ENCODE results near the gene TCF15. TPM values are rescaled to one million over a fixed set of nuclear protein-coding genes. Genes with fewer than 3 reads are reported as not detected.

The TCF15 gene
- polyA plus RNA-seq, 3 donors = not detected

DNA sequence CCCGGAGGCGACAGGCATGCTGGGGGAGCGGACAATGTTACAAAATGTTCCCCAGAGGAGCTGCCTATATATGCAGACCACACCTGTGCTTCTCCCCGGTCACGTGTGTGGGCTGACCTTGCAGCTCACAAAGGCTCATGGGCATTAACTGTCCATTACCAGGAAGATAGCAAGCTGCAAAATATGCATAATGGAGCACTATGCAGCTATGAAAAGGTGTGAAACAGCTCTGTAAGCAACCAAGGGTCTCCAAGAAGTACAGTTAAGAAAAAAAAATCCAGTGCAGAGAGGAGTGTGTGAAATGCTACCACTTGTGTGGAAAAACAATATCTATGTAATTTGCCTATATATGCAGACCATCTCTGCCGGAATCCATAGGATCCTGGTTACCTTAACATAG is 9.4 kb downstream of the TCF15 start:
- no peaks in the 10 kb centered on the region for H4K20me1 ChIP-seq (ENCODE audit: insufficient read depth, low read length)
- Mint-ChIP-seq H3K36me3 (no peaks in the 10 kb centered on the region), H3K4me1 (no peaks in the 10 kb centered on the region), H3K27me3 (ENCODE audit: low read depth in 3 of 3) (peaks cover 0 to 6% (median 2%) of the 10 kb centered on the region in 3 donors), H3K4me3 (no peak overlapping the region), H3K27ac (no peak overlapping the region), H3K9me3 (no peaks in the 10 kb centered on the region)
- TF ChIP-seq, protein P1, sequence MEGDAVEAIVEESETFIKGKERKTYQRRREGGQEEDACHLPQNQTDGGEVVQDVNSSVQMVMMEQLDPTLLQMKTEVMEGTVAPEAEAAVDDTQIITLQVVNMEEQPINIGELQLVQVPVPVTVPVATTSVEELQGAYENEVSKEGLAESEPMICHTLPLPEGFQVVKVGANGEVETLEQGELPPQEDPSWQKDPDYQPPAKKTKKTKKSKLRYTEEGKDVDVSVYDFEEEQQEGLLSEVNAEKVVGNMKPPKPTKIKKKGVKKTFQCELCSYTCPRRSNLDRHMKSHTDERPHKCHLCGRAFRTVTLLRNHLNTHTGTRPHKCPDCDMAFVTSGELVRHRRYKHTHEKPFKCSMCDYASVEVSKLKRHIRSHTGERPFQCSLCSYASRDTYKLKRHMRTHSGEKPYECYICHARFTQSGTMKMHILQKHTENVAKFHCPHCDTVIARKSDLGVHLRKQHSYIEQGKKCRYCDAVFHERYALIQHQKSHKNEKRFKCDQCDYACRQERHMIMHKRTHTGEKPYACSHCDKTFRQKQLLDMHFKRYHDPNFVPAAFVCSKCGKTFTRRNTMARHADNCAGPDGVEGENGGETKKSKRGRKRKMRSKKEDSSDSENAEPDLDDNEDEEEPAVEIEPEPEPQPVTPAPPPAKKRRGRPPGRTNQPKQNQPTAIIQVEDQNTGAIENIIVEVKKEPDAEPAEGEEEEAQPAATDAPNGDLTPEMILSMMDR (IDR thresholded peaks at IDR 0.05) = no peak
- intact Hi-C loops (cut with micrococcal nuclease) = no loop called here
- no peak overlapping the region for H3K4me3 ChIP-seq (replicated peaks in 1 of 3; ENCODE audit: low read depth in 2 of 3, low read length in 3 of 3)
- no peak overlapping the region for H2AFZ ChIP-seq (ENCODE audit: insufficient read depth, low read depth, low read length, poor library complexity, severe bottlenecking)
- no peaks in the 10 kb centered on the region for H3K36me3 ChIP-seq (replicated peaks in 1 of 2; ENCODE audit: control insufficient read depth in 1 of 2, insufficient read depth in 2 of 2, low read length in 2 of 2)
- no peaks in the 10 kb centered on the region for H3K4me1 ChIP-seq (ENCODE audit: control insufficient read depth in 1 of 2, insufficient read depth in 2 of 2, low read length in 2 of 2)
- WGBS (ENCODE audit: insufficient coverage) = 100% methylated on average over 5 of the region's 6 CpGs
- H3K79me2 ChIP-seq (ENCODE audit: insufficient read depth, low read length) = no peaks in the 10 kb centered on the region
- no peaks in the 10 kb centered on the region for H3K27me3 ChIP-seq (ENCODE audit: control insufficient read depth in 2 of 2, insufficient read depth in 2 of 2, low read length in 2 of 2)
- no peak for DNase-seq
- no peak overlapping the region for H3K27ac ChIP-seq (ENCODE audit: low read depth in 1 of 2, low read length in 2 of 2)
- H3K9ac ChIP-seq (ENCODE audit: insufficient read depth, low read length, poor library complexity, severe bottlenecking) = no peak overlapping the region
- no peak overlapping the region for H3K4me2 ChIP-seq (replicated peaks; ENCODE audit: extremely low read depth, low read length, poor library complexity, severe bottlenecking)
- H3K9me3 ChIP-seq (replicated peaks in 1 of 2; ENCODE audit: control insufficient read depth in 1 of 2, insufficient read depth in 1 of 2, low read length in 2 of 2) = no peaks in the 10 kb centered on the region

DNA sequence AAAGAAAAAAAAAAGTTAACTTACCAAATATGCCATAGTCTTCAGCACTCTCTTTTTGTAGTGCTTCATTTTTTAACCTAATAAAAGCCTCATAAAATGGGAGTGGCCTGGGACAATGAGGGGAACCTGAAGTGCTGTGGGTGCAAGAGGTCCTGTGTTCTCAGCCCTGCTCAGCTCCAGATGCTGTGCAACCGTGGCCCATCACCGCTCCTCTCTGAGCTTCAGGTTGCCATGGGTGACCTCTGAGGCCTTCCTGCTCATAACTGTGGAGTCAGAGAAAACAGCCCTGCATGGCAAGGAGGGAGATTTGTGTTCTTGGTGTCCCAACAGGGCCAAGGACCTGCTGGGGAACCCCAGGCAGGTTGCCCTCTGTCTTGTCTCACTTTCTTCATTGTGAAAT is 10.0 kb downstream of the TCF15 start:
- H3K4me3 ChIP-seq (replicated peaks in 1 of 3; ENCODE audit: low read depth in 2 of 3, low read length in 3 of 3) = no peak overlapping the region
- no peaks in the 10 kb centered on the region for H3K4me1 Mint-ChIP-seq
- H3K4me2 ChIP-seq (replicated peaks; ENCODE audit: extremely low read depth, low read length, poor library complexity, severe bottlenecking) = no peak overlapping the region
- H3K9ac ChIP-seq (ENCODE audit: insufficient read depth, low read length, poor library complexity, severe bottlenecking) = no peak overlapping the region
- H3K27ac Mint-ChIP-seq = no peak overlapping the region
- H3K27me3 Mint-ChIP-seq (ENCODE audit: low read depth in 3 of 3) = peaks cover 0 to 9% (median 2%) of the 10 kb centered on the region in 3 donors
- no peaks in the 10 kb centered on the region for H3K9me3 ChIP-seq (replicated peaks in 1 of 2; ENCODE audit: control insufficient read depth in 1 of 2, insufficient read depth in 1 of 2, low read length in 2 of 2)
- H3K36me3 Mint-ChIP-seq = no peaks in the 10 kb centered on the region
- DNase-seq = no peak
- no peaks in the 10 kb centered on the region for H3K36me3 ChIP-seq (replicated peaks in 1 of 2; ENCODE audit: control insufficient read depth in 1 of 2, insufficient read depth in 2 of 2, low read length in 2 of 2)
- H3K79me2 ChIP-seq (ENCODE audit: insufficient read depth, low read length) = no peaks in the 10 kb centered on the region
- no peaks in the 10 kb centered on the region for H3K27me3 ChIP-seq (ENCODE audit: control insufficient read depth in 2 of 2, insufficient read depth in 2 of 2, low read length in 2 of 2)
- TF ChIP-seq, protein P1 (IDR thresholded peaks at IDR 0.05) = no peak
- H3K27ac ChIP-seq (ENCODE audit: low read depth in 1 of 2, low read length in 2 of 2) = no peak overlapping the region
- intact Hi-C loops (cut with micrococcal nuclease) = no loop called here
- H3K4me1 ChIP-seq (ENCODE audit: control insufficient read depth in 1 of 2, insufficient read depth in 2 of 2, low read length in 2 of 2) = no peaks in the 10 kb centered on the region
- 92% methylated on average over 2 of the region's 2 CpGs for WGBS (ENCODE audit: insufficient coverage)
- no peak overlapping the region for H3K4me3 Mint-ChIP-seq
- no peaks in the 10 kb centered on the region for H4K20me1 ChIP-seq (ENCODE audit: insufficient read depth, low read length)
- H2AFZ ChIP-seq (ENCODE audit: insufficient read depth, low read depth, low read length, poor library complexity, severe bottlenecking) = no peak overlapping the region
- H3K9me3 Mint-ChIP-seq = no peaks in the 10 kb centered on the region

Measured in CD14-positive monocyte (primary cell).